HepG2 (cell line): ENCODE measurements around the gene TTYH2. TPM values are rescaled to one million over a fixed set of nuclear protein-coding genes. Genes with fewer than 3 reads are reported as not detected.

Experiments
- CENPX ChIP-seq: sonication (generic); formaldehyde crosslinking; IDR thresholded peaks from 2 replicates; pipeline ENCODE4 v1.9.0; 2021; ENCODE audit warnings: mild to moderate bottlenecking, missing genetic modification reagents, moderate library complexity
- CREM ChIP-seq, 2 experiments: sonication (generic) in 1 of 2; formaldehyde crosslinking in 1 of 2; IDR thresholded peaks; 2 replicates each; pipeline versions ENCODE4 v1.4.0 to v1.6.1; 2016 to 2020; ENCODE audit warnings: antibody characterized with exemption in 1 of 2, mild to moderate bottlenecking in 1 of 2, missing genetic modification reagents in 1 of 2
- DNMT3B ChIP-seq: conservative IDR thresholded peaks from 2 replicates; pipeline ENCODE4 v1.6.1; 2016; ENCODE audit warnings: missing biosample characterization, control low read depth
- ESRRA ChIP-seq: sonication (generic); formaldehyde crosslinking; IDR thresholded peaks from 2 replicates; pipeline ENCODE4 v1.5.1; 2020; ENCODE audit warnings: mild to moderate bottlenecking, low read depth, missing genetic modification reagents
- FIP1L1 ChIP-seq: fragments of 200-400 bp; formaldehyde crosslinking; IDR thresholded peaks from 2 replicates; pipeline ENCODE4 v1.6.1; 2018; ENCODE audit warnings: low read depth, mild to moderate bottlenecking, low read length, moderate library complexity, borderline replicate concordance; ENCODE audit not compliant: insufficient read depth
- MAZ ChIP-seq, 2 experiments: sonication (generic) in 1 of 2; formaldehyde crosslinking in 1 of 2; IDR thresholded peaks; 2 replicates each; pipeline versions ENCODE4 v1.5.0 to v1.6.1; 2012 to 2020; ENCODE audit warnings: low read depth in 2 of 2, mild to moderate bottlenecking in 2 of 2, borderline replicate concordance in 1 of 2, improper control_type of control experiment in 1 of 2, low read length in 1 of 2, missing genetic modification reagents in 1 of 2, moderate library complexity in 1 of 2
- MIER3 ChIP-seq: IDR thresholded peaks from 2 replicates; pipeline ENCODE4 v1.6.1; 2016; ENCODE audit warnings: missing compliant biosample characterization, borderline replicate concordance
- MXI1 ChIP-seq: IDR thresholded peaks from 3 replicates; pipeline ENCODE4 v1.6.1; 2012; ENCODE audit warnings: low read depth, low read length, inconsistent platforms, borderline replicate concordance
- NONO ChIP-seq, 2 experiments: fragments of 450-650 bp in 1 of 2; sonication (generic) in 1 of 2; formaldehyde crosslinking in 1 of 2; IDR thresholded peaks in 1 of 2; conservative IDR thresholded peaks in 1 of 2; 2 replicates each; pipeline versions ENCODE4 v1.6.1 to v1.8.0; 2017 to 2022; ENCODE audit warnings: mild to moderate bottlenecking in 1 of 2, missing genetic modification reagents in 1 of 2, moderate library complexity in 1 of 2
- PLSCR1 ChIP-seq: sonication (generic); formaldehyde crosslinking; IDR thresholded peaks from 2 replicates; pipeline ENCODE4 v1.5.0; 2020; ENCODE audit warnings: missing genetic modification reagents, mild to moderate bottlenecking, borderline replicate concordance
- RARG ChIP-seq: sonication (generic); formaldehyde crosslinking; IDR thresholded peaks from 2 replicates; pipeline ENCODE4 v1.4.0; 2020; ENCODE audit warnings: low read depth, mild to moderate bottlenecking, missing genetic modification reagents
- SSRP1 ChIP-seq: IDR thresholded peaks from 2 replicates; pipeline ENCODE4 v1.6.1; 2016; ENCODE audit warnings: control low read depth
- THRA ChIP-seq: sonication (generic); formaldehyde crosslinking; IDR thresholded peaks from 2 replicates; pipeline ENCODE4 v1.4.0; 2020; ENCODE audit warnings: missing genetic modification reagents, borderline replicate concordance
- U2AF1 ChIP-seq: fragments of 200-400 bp; formaldehyde crosslinking; optimal IDR thresholded peaks from 2 replicates; pipeline ENCODE3; 2017; ENCODE audit warnings: mild to moderate bottlenecking, low read depth, low read length
- ZBTB33 ChIP-seq: sonication (generic); formaldehyde crosslinking; IDR thresholded peaks from 2 replicates; pipeline ENCODE4 v1.4.0; 2020; ENCODE audit warnings: missing genetic modification reagents
- ZIK1 ChIP-seq: sonication (generic); formaldehyde crosslinking; IDR thresholded peaks from 2 replicates; pipeline ENCODE4 v1.5.0; 2020; ENCODE audit warnings: mild to moderate bottlenecking, low read depth, missing genetic modification reagents, borderline replicate concordance
- ZKSCAN5 ChIP-seq: sonication (generic); formaldehyde crosslinking; IDR thresholded peaks from 2 replicates; pipeline ENCODE4 v1.5.1; 2020; ENCODE audit warnings: mild to moderate bottlenecking, missing genetic modification reagents
- ZNF124 ChIP-seq: sonication (generic); formaldehyde crosslinking; IDR thresholded peaks from 2 replicates; pipeline ENCODE4 v1.4.0; 2020; ENCODE audit warnings: missing genetic modification reagents
- ZNF367 ChIP-seq: sonication (generic); formaldehyde crosslinking; IDR thresholded peaks from 2 replicates; pipeline ENCODE4 v1.4.0; 2020; ENCODE audit warnings: missing genetic modification reagents, borderline replicate concordance
- ZNF501 ChIP-seq: sonication (generic); formaldehyde crosslinking; IDR thresholded peaks from 2 replicates; pipeline ENCODE4 v1.5.1; 2020; ENCODE audit warnings: mild to moderate bottlenecking, moderate library complexity, missing genetic modification reagents
- ZNF607 ChIP-seq: sonication (generic); formaldehyde crosslinking; IDR thresholded peaks from 2 replicates; pipeline ENCODE4 v1.5.1; 2020; ENCODE audit warnings: missing genetic modification reagents, mild to moderate bottlenecking, borderline replicate concordance
- ZNF703 ChIP-seq: sonication (generic); formaldehyde crosslinking; IDR thresholded peaks from 2 replicates; pipeline ENCODE4 v1.5.1; 2020; ENCODE audit warnings: missing genetic modification reagents, mild to moderate bottlenecking, moderate library complexity, borderline replicate concordance
- ZNF839 ChIP-seq: sonication (generic); formaldehyde crosslinking; IDR thresholded peaks from 2 replicates; pipeline ENCODE4 v1.4.0; 2020; ENCODE audit warnings: missing genetic modification reagents, mild to moderate bottlenecking, borderline replicate concordance
- polyA plus RNA-seq, 8 experiments: library from polyadenylated mRNA; depleted of rRNA in 3 of 8; stranded (reverse) in 7 of 8; unstranded in 1 of 8; fragments of >200 nt; fragmentation: Illumina TruSeq in 4 of 8; extraction: Trizol in 4 of 8; gene quantifications; 2 replicates each; pipeline versions ENCODE4 v1.2.1 to v1.2.3, GENCODE V29; 2011 to 2016; ENCODE audit warnings: low read depth in 4 of 8, missing spikeins in 1 of 8, mixed read lengths in 1 of 8; ENCODE audit not compliant: insufficient read depth in 1 of 8
- total RNA-seq, 5 experiments: library from RNA; depleted of rRNA; stranded (reverse); fragments of >200 nt; fragmentation: Illumina TruSeq; extraction: Trizol; gene quantifications; 2 replicates each; pipeline ENCODE4 v1.2.3, GENCODE V29; 2016; ENCODE audit warnings: low read depth in 1 of 5

TTYH2 gene
- total and polyA plus RNA-seq, 2 of the 13 experiments (the other 11 are each of a cell fraction or from before 2014, with no cell fraction given): 0.77 to 0.96 TPM

DNA sequence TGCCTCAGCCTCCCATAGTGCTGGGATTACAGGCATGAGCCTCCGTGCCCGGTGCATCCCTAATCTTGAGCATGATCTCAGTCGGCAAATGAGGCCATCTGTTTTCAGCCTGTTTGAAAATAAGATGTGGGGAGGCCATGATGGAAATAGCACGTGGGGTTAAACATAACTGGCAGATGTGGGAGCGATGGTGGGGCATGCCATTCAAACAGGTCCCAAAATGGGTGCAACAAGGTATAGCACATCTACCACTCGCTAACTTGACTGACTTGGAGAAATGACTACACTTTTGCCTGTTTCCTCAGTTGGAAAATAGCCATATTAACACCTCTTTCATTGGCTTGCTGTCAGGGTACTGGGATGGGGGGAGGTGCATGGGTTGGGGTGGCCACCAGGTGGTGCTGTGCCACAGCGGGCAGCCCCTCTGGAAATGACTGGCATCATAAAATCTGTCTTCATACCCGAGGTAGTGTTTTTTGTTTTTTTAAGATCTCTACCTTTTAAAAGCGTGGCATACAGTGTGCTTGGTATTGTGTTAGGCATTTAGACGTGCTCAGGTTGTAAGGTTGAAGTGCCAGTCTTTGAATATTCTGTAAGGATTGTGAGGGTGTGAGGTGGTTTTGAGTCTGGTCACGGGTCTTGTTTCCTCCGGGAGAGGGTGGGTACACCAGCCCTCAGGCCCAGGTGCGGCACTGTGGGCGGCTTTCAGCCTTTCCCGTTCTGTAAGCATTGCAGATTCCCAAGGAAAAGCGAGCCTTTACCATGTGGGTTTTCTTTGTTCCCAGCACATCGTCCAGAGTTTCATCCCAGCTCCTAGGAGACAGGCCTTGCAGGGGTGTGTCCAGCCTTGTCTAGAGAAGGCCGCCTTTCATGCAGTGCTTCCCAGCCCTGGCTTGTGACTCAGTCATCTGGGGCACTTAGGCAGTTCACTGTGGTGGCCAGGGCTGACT is 2.9 kb upstream of the TTYH2 start (continued):
- no peak for TF ChIP-seq ESRRA (CRISPR knock-in tag)
- TF ChIP-seq ZNF703 (CRISPR knock-in tag): no peak
- no peak for TF ChIP-seq MXI1
- no peak for TF ChIP-seq ZIK1
- TF ChIP-seq MIER3 (CRISPR knock-in tag): peak; percentile 12; the same call in 1 of the 2 replicates
- 0 out of 2 replicates have a peak, but pooled peaks have one; percentile 34 for TF ChIP-seq ZNF839 (CRISPR knock-in tag)
- TF ChIP-seq ZNF501 (CRISPR knock-in tag): peak; percentile 62; the same call in 1 of the 2 replicates
- no peak for TF ChIP-seq ZNF367 (CRISPR knock-in tag)
- peak; percentile 95 for TF ChIP-seq SSRP1 (CRISPR knock-in tag)
- TF ChIP-seq DNMT3B (CRISPR knock-in tag): no peak; the same call in 1 of the 2 replicates
- TF ChIP-seq NONO (IDR thresholded peaks at IDR 0.05): no peak
- TF ChIP-seq NONO (CRISPR knock-in tag; conservative IDR thresholded peaks at IDR 0.05): peak; percentile 9; the same call in 1 of the 2 replicates
- peak; percentile 24; the same call in 1 of the 2 replicates for TF ChIP-seq CREM (IDR thresholded peaks at IDR 0.05)
- TF ChIP-seq CREM (CRISPR knock-in tag; IDR thresholded peaks at IDR 0.05): no peak
- 0 out of 2 replicates have a peak, but pooled peaks have one; percentile 29 for TF ChIP-seq THRA (CRISPR knock-in tag)
- no peak for TF ChIP-seq CENPX (CRISPR knock-in tag)
- TF ChIP-seq RARG (CRISPR knock-in tag): no peak
- TF ChIP-seq ZBTB33 (CRISPR knock-in tag): 0 out of 2 replicates have a peak, but pooled peaks have one; percentile 39
- TF ChIP-seq U2AF1: peak; percentile 49
- peak; percentile 41; the same call in 1 of the 2 replicates for TF ChIP-seq ZNF124 (CRISPR knock-in tag)
- TF ChIP-seq ZKSCAN5 (CRISPR knock-in tag): no peak
- peak; percentile 8; the same call in 1 of the 2 replicates for TF ChIP-seq MAZ (IDR thresholded peaks at IDR 0.05; ENCODE audit: borderline replicate concordance, low read depth, low read length)
- TF ChIP-seq MAZ (CRISPR knock-in tag; IDR thresholded peaks at IDR 0.05; ENCODE audit: low read depth): no peak
- TF ChIP-seq PLSCR1 (CRISPR knock-in tag): no peak
- TF ChIP-seq FIP1L1: no peak
- no peak for TF ChIP-seq ZNF607
